Measurements from ENCODE around the gene APPBP2.

The APPBP2 gene

DNA sequence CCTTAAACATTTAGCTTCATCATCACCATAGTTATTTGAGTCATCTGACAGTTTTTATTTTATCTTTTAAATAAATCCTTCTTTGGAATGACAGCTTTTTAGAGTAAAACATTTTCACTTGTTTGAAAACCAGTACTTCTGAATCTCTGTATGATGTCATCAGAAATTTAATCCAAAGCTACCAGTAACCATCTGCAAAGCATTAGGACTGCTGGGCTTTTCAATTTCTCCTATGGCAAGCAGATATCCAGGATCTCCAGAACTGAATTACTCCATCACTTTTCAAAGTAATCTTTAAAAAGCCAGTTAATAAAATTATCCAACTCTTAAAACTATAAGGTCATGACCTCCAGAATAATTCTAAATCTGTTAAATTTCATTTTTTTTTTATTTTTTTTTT is 52.3 kb downstream of the APPBP2 start:
- DNase-seq (ENCODE audit: low read depth): no peak
- TF ChIP-seq, protein P1, sequence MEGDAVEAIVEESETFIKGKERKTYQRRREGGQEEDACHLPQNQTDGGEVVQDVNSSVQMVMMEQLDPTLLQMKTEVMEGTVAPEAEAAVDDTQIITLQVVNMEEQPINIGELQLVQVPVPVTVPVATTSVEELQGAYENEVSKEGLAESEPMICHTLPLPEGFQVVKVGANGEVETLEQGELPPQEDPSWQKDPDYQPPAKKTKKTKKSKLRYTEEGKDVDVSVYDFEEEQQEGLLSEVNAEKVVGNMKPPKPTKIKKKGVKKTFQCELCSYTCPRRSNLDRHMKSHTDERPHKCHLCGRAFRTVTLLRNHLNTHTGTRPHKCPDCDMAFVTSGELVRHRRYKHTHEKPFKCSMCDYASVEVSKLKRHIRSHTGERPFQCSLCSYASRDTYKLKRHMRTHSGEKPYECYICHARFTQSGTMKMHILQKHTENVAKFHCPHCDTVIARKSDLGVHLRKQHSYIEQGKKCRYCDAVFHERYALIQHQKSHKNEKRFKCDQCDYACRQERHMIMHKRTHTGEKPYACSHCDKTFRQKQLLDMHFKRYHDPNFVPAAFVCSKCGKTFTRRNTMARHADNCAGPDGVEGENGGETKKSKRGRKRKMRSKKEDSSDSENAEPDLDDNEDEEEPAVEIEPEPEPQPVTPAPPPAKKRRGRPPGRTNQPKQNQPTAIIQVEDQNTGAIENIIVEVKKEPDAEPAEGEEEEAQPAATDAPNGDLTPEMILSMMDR (IDR thresholded peaks at IDR 0.05; ENCODE audit: control insufficient read depth, extremely low read depth, insufficient read depth): no peak

GRCh38 chr17:60472449-60472848 is 53.6 kb downstream of the APPBP2 start:
- no peak overlapping the region for H3K4me3 ChIP-seq (ENCODE audit: low read depth, low read length)
- TF ChIP-seq, protein P1 (IDR thresholded peaks at IDR 0.05; ENCODE audit: control insufficient read depth, extremely low read depth, insufficient read depth): no peak
- DNase-seq (ENCODE audit: low read depth): no peak

More for the DNA sequence above, 52.3 kb downstream of the APPBP2 start:
- no peak overlapping the region for H3K4me3 ChIP-seq (ENCODE audit: low read depth, low read length)

GRCh38 chr17:60471451-60471850 is 54.6 kb downstream of the APPBP2 start:
- TF ChIP-seq, protein P1 (IDR thresholded peaks at IDR 0.05; ENCODE audit: control insufficient read depth, extremely low read depth, insufficient read depth): no peak
- DNase-seq (ENCODE audit: low read depth): no peak
- H3K4me3 ChIP-seq (ENCODE audit: low read depth, low read length): no peak overlapping the region

- no peak overlapping the region for H3K4me3 ChIP-seq (ENCODE audit: low read depth, low read length)
- TF ChIP-seq, protein P1 (IDR thresholded peaks at IDR 0.05; ENCODE audit: control insufficient read depth, extremely low read depth, insufficient read depth): no peak
- DNase-seq (ENCODE audit: low read depth): peak; percentile 64
Measured at GRCh38 chr17:60468371-60468770, 57.7 kb downstream of the APPBP2 start.

DNA sequence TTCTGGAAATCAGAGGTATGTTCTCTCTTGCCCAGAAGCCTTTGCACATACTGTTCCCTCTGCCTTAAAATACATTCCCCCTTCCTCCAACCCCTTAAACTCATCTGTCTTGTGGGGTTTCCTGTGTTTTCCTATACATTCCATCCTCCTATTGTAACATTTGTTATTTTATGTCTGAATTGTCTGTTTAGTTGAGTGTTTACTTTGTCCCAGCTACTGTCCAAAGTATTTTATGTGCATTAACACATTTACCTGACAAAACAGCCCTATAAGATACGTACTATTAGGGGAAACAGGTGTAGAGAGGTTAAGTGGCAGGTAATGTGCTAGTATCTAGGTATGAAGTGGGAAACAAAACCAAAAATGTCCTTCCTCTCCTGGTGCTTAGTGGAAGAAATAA is 61.7 kb downstream of the APPBP2 start:
- no peak for DNase-seq (ENCODE audit: low read depth)
- TF ChIP-seq, protein P1 (IDR thresholded peaks at IDR 0.05; ENCODE audit: control insufficient read depth, extremely low read depth, insufficient read depth): no peak
- no peak overlapping the region for H3K4me3 ChIP-seq (ENCODE audit: low read depth, low read length)

DNA sequence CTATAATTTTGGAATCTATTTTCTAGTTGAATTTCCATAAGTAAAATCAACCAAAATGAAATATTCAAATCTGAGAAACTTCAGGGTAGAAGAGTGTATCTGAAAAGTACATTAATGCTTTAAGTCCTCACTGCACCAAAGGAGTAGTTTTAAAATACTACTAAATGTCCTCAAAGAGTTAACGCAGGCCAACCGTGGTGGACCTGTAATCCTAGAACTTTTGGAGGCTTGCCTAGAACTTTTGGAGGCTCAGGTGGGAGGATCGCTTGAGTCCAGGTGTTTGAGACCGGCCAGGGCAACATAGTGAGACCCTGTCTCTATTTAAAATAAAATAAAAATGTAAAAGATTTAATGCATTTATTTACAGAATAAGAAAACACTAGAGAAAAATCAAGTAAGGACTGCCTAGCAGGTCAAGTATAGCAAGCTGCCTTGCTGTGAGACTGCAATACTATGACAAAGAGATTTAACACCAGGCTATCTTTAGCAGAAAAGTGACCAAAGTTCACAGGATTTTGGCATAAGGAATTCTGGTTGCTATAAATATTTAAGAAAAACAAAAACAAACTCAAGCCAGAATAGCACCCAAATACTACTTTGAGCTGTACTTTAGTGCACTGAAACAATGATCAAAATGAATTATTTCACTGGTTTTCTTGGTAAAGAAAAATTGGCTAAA is 62.7 kb downstream of the APPBP2 start:
- DNase-seq (ENCODE audit: low read depth): no peak
- no peak overlapping the region for H3K4me3 ChIP-seq (ENCODE audit: low read depth, low read length)
- TF ChIP-seq, protein P1 (IDR thresholded peaks at IDR 0.05; ENCODE audit: control insufficient read depth, extremely low read depth, insufficient read depth): no peak

GRCh38 chr17:60461584-60461983 is 64.5 kb downstream of the APPBP2 start:
- no peak overlapping the region for H3K4me3 ChIP-seq (ENCODE audit: low read depth, low read length)
- DNase-seq (ENCODE audit: low read depth): no peak
- TF ChIP-seq, protein P1 (IDR thresholded peaks at IDR 0.05; ENCODE audit: control insufficient read depth, extremely low read depth, insufficient read depth): no peak

All from LNCaP clone FGC (cell line).